HepG2 (cell line): ENCODE measurements around the gene RHEBL1.

ENCODE experiments used
- EP300 ChIP-seq, 3 experiments: sonication (generic) in 1 of 3; formaldehyde crosslinking in 1 of 3; IDR thresholded peaks; 2 replicates each; pipeline versions ENCODE4 v1.5.1 to v1.6.1; 2011 to 2020; ENCODE audit warnings: low read depth in 2 of 3, low read length in 2 of 3, borderline replicate concordance in 1 of 3, improper control_type of control experiment in 1 of 3, mild to moderate bottlenecking in 1 of 3, missing genetic modification reagents in 1 of 3, moderate library complexity in 1 of 3
- EZH2 ChIP-seq: conservative IDR thresholded peaks from 2 replicates; pipeline ENCODE4 v1.6.1; 2012; ENCODE audit warnings: mild to moderate bottlenecking, low read depth, low read length, moderate library complexity
- KLF16 ChIP-seq, 2 experiments: sonication (generic) in 1 of 2; formaldehyde crosslinking in 1 of 2; IDR thresholded peaks; 2 replicates each; pipeline versions ENCODE4 v1.6.1 to v1.8.0; 2016 to 2023; ENCODE audit warnings: missing genetic modification reagents in 2 of 2, missing compliant biosample characterization in 1 of 2
- RAD21 ChIP-seq: fragments of 450-650 bp; formaldehyde crosslinking; IDR thresholded peaks from 2 replicates; pipeline ENCODE4 v1.5.0; 2020; ENCODE audit warnings: mild to moderate bottlenecking
- ZNF839 ChIP-seq: sonication (generic); formaldehyde crosslinking; IDR thresholded peaks from 2 replicates; pipeline ENCODE4 v1.4.0; 2020; ENCODE audit warnings: missing genetic modification reagents, mild to moderate bottlenecking, borderline replicate concordance
- TF ChIP-seq, protein P1 (sequence below): sonication (generic); formaldehyde crosslinking; IDR thresholded peaks from 2 replicates; pipeline ENCODE4 v1.8.0; 2022; ENCODE audit warnings: mild to moderate bottlenecking, missing genetic modification reagents, moderate library complexity

DNA sequence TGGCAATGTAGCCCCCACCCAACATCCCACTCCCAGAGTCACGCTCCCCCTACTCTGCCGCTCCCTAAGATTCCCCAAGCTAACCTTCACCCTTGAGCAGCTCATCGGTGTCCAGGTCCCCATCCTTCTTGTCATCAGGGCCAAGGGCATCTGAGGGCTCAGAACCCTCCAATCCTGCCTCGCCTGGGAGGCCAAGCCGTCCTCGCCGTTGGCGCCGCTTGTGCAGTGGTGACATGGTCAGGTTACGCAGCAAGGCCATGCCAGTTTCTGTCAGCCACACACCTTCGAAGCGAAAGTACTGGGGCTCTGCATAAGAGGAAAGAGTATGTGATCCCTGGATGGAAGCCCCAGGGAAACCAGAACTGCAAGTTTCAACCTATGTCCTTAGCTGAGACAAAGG, 25.1 kb downstream of the RHEBL1 start:
- no peak for TF ChIP-seq KLF16 (CRISPR knock-in tag; IDR thresholded peaks at IDR 0.05)
- no peak for TF ChIP-seq RAD21 (CRISPR knock-in tag)
- TF ChIP-seq, protein P1, sequence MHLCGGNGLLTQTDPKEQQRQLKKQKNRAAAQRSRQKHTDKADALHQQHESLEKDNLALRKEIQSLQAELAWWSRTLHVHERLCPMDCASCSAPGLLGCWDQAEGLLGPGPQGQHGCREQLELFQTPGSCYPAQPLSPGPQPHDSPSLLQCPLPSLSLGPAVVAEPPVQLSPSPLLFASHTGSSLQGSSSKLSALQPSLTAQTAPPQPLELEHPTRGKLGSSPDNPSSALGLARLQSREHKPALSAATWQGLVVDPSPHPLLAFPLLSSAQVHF (CRISPR knock-in tag), result no peak
- TF ChIP-seq EZH2, result no peak
- TF ChIP-seq ZNF839, result no peak
- no peak for TF ChIP-seq EP300 (IDR thresholded peaks at IDR 0.05; ENCODE audit: low read depth in 2 of 2, low read length in 2 of 2)
- TF ChIP-seq EP300 (CRISPR knock-in tag; IDR thresholded peaks at IDR 0.05; ENCODE audit: borderline replicate concordance), result no peak
